Activated naive CD4-positive, alpha-beta T cell treated with anti-CD3 and anti-CD28 coated beads, Interleukin-2, amount 50 U/mL, for 24 hours (primary cell): ENCODE data around the gene TEAD1.

ENCODE experiments used
- H3K27ac Mint-ChIP-seq: one replicate; pipeline ENCODE4 v1.8.0; 2021; ENCODE audit warnings: mild to moderate bottlenecking, mixed read lengths
- H3K27me3 Mint-ChIP-seq: one replicate; pipeline ENCODE4 v1.8.0; 2021; ENCODE audit warnings: mixed read lengths
- H3K36me3 Mint-ChIP-seq: one replicate; pipeline ENCODE4 v1.8.0; 2021; ENCODE audit warnings: mixed read lengths
- H3K4me1 Mint-ChIP-seq: one replicate; pipeline ENCODE4 v1.8.0; 2021; ENCODE audit warnings: mixed read lengths
- H3K4me3 Mint-ChIP-seq: one replicate; pipeline ENCODE4 v1.8.0; 2021; ENCODE audit warnings: mild to moderate bottlenecking, mixed read lengths
- H3K9me3 Mint-ChIP-seq: one replicate; pipeline ENCODE4 v1.8.0; 2021; ENCODE audit warnings: mixed read lengths

The TEAD1 gene

GRCh38 chr11:12880327-12880726 is 206.1 kb downstream of the TEAD1 start:
- H3K27me3 Mint-ChIP-seq = peaks cover 8% of the 10 kb centered on the region
- H3K9me3 Mint-ChIP-seq = no peaks in the 10 kb centered on the region
- no peak overlapping the region for H3K4me3 Mint-ChIP-seq
- no peaks in the 10 kb centered on the region for H3K36me3 Mint-ChIP-seq
- no peak overlapping the region for H3K27ac Mint-ChIP-seq
- H3K4me1 Mint-ChIP-seq = no peaks in the 10 kb centered on the region

GRCh38 chr11:12882670-12883069 is 208.4 kb downstream of the TEAD1 start:
- Mint-ChIP-seq H3K4me1 (no peaks in the 10 kb centered on the region), H3K4me3 (no peak overlapping the region), H3K36me3 (no peaks in the 10 kb centered on the region), H3K27ac (no peak overlapping the region), H3K27me3 (peaks cover 5% of the 10 kb centered on the region), H3K9me3 (no peaks in the 10 kb centered on the region)

GRCh38 chr11:12884751-12885318 is 210.6 kb downstream of the TEAD1 start:
- Mint-ChIP-seq H3K9me3 (no peaks in the 10 kb centered on the region), H3K36me3 (no peaks in the 10 kb centered on the region), H3K4me1 (no peaks in the 10 kb centered on the region), H3K27me3 (peaks cover 1% of the 10 kb centered on the region), H3K4me3 (no peak overlapping the region), H3K27ac (no peak overlapping the region)

- Mint-ChIP-seq H3K27ac (no peak overlapping the region), H3K4me1 (no peaks in the 10 kb centered on the region), H3K36me3 (no peaks in the 10 kb centered on the region), H3K4me3 (no peak overlapping the region), H3K27me3 (peaks cover 1% of the 10 kb centered on the region), H3K9me3 (no peaks in the 10 kb centered on the region)
These were observed 211.6 kb downstream of the TEAD1 start for GRCh38 chr11:12885717-12886239.

- Mint-ChIP-seq H3K27ac (no peak overlapping the region), H3K36me3 (no peaks in the 10 kb centered on the region), H3K9me3 (no peaks in the 10 kb centered on the region), H3K4me3 (no peak overlapping the region), H3K27me3 (peaks cover 1% of the 10 kb centered on the region), H3K4me1 (no peaks in the 10 kb centered on the region)
These were observed 212.3 kb downstream of the TEAD1 start for GRCh38 chr11:12886508-12886907.

- Mint-ChIP-seq H3K9me3 (no peaks in the 10 kb centered on the region), H3K27me3 (peaks cover 1% of the 10 kb centered on the region), H3K4me3 (no peak overlapping the region), H3K36me3 (no peaks in the 10 kb centered on the region), H3K27ac (no peak overlapping the region), H3K4me1 (no peaks in the 10 kb centered on the region)
These were observed 214.4 kb downstream of the TEAD1 start for GRCh38 chr11:12888525-12889158.

GRCh38 chr11:12889243-12889642 is 215.0 kb downstream of the TEAD1 start:
- Mint-ChIP-seq H3K9me3 (no peaks in the 10 kb centered on the region), H3K27ac (no peak overlapping the region), H3K36me3 (no peaks in the 10 kb centered on the region), H3K4me3 (no peak overlapping the region), H3K4me1 (no peaks in the 10 kb centered on the region), H3K27me3 (peaks cover 1% of the 10 kb centered on the region)

- H3K4me3 Mint-ChIP-seq = no peak overlapping the region
- no peaks in the 10 kb centered on the region for H3K4me1 Mint-ChIP-seq
- no peaks in the 10 kb centered on the region for H3K9me3 Mint-ChIP-seq
- no peak overlapping the region for H3K27ac Mint-ChIP-seq
- H3K36me3 Mint-ChIP-seq = no peaks in the 10 kb centered on the region
- peaks cover 6% of the 10 kb centered on the region for H3K27me3 Mint-ChIP-seq
These were observed 216.3 kb downstream of the TEAD1 start for GRCh38 chr11:12890476-12890875.

GRCh38 chr11:12893787-12894672 is 219.8 kb downstream of the TEAD1 start:
- no peak overlapping the region for H3K4me3 Mint-ChIP-seq
- peaks cover 4% of the 10 kb centered on the region for H3K27me3 Mint-ChIP-seq
- peaks cover under 1% of the 10 kb centered on the region for H3K4me1 Mint-ChIP-seq
- no peak overlapping the region for H3K27ac Mint-ChIP-seq
- H3K36me3 Mint-ChIP-seq = no peaks in the 10 kb centered on the region
- no peaks in the 10 kb centered on the region for H3K9me3 Mint-ChIP-seq

GRCh38 chr11:12897390-12897789 is 223.2 kb downstream of the TEAD1 start:
- H3K36me3 Mint-ChIP-seq = no peaks in the 10 kb centered on the region
- no peak overlapping the region for H3K4me3 Mint-ChIP-seq
- H3K9me3 Mint-ChIP-seq = no peaks in the 10 kb centered on the region
- peaks cover 4% of the 10 kb centered on the region for H3K27me3 Mint-ChIP-seq
- H3K27ac Mint-ChIP-seq = no peak overlapping the region
- peaks cover 6% of the 10 kb centered on the region for H3K4me1 Mint-ChIP-seq

- H3K36me3 Mint-ChIP-seq = no peaks in the 10 kb centered on the region
- peaks cover 6% of the 10 kb centered on the region for H3K27me3 Mint-ChIP-seq
- no peak overlapping the region for H3K27ac Mint-ChIP-seq
- H3K4me3 Mint-ChIP-seq = no peak overlapping the region
- H3K9me3 Mint-ChIP-seq = no peaks in the 10 kb centered on the region
- H3K4me1 Mint-ChIP-seq = peaks cover 6% of the 10 kb centered on the region
These were observed 223.6 kb downstream of the TEAD1 start for GRCh38 chr11:12897867-12898266.

- H3K36me3 Mint-ChIP-seq = no peaks in the 10 kb centered on the region
- H3K27ac Mint-ChIP-seq = no peak overlapping the region
These were observed 226.3 kb downstream of the TEAD1 start for GRCh38 chr11:12900496-12900895.

GRCh38 chr11:12901272-12901671 is 227.1 kb downstream of the TEAD1 start:
- Mint-ChIP-seq H3K27me3 (peaks cover 2% of the 10 kb centered on the region), H3K9me3 (no peaks in the 10 kb centered on the region), H3K4me1 (peaks cover 6% of the 10 kb centered on the region), H3K27ac (no peak overlapping the region), H3K36me3 (no peaks in the 10 kb centered on the region), H3K4me3 (no peak overlapping the region)

More at GRCh38 chr11:12900496-12900895, 226.3 kb downstream of the TEAD1 start:
- Mint-ChIP-seq H3K9me3 (no peaks in the 10 kb centered on the region), H3K4me1 (peaks cover 6% of the 10 kb centered on the region), H3K4me3 (no peak overlapping the region), H3K27me3 (peaks cover 2% of the 10 kb centered on the region)

GRCh38 chr11:12901874-12902481 is 227.8 kb downstream of the TEAD1 start:
- Mint-ChIP-seq H3K4me1 (peaks cover 6% of the 10 kb centered on the region), H3K9me3 (no peaks in the 10 kb centered on the region), H3K4me3 (no peak overlapping the region), H3K27ac (no peak overlapping the region), H3K36me3 (no peaks in the 10 kb centered on the region), H3K27me3 (peaks cover 2% of the 10 kb centered on the region)

- H3K4me1 Mint-ChIP-seq = peaks cover 6% of the 10 kb centered on the region
- no peak overlapping the region for H3K27ac Mint-ChIP-seq
- H3K27me3 Mint-ChIP-seq = peaks cover 2% of the 10 kb centered on the region
- no peaks in the 10 kb centered on the region for H3K9me3 Mint-ChIP-seq
- no peaks in the 10 kb centered on the region for H3K36me3 Mint-ChIP-seq
- H3K4me3 Mint-ChIP-seq = no peak overlapping the region
These were observed 228.7 kb downstream of the TEAD1 start for GRCh38 chr11:12902791-12903486.
